GM23338 (cell line): ENCODE measurements around the gene ASXL3. TPM values are rescaled to one million over a fixed set of nuclear protein-coding genes. Genes with fewer than 3 reads are reported as not detected.
A peak's percentile ranks its signal among the peaks of the same experiment; 100 is the strongest.

Experiments
- ATAC-seq: fragments of 200-7000 bp; cut with Tn5 transposase; 3 replicates; pipeline ENCODE4 v1.9.1; 2020
- DNase-seq: peaks from one replicate; pipeline ENCODE4 v3.0.0-alpha.2; 2015; ENCODE audit warnings: low spot score
- H2AFZ ChIP-seq: fragments of 200-600 bp; sonication (generic); 2 replicates; pipeline ENCODE4 v1.8.0; 2016; ENCODE audit warnings: antibody characterized with exemption, mild to moderate bottlenecking, moderate library complexity
- H3F3A ChIP-seq: fragments of 200-600 bp; sonication (generic); replicated peaks from 2 replicates; pipeline ENCODE4 v1.8.0; 2017; ENCODE audit warnings: antibody characterized with exemption, mixed run types, low read depth
- H3K27ac ChIP-seq: fragments of 200-600 bp; sonication (generic); 2 replicates; pipeline ENCODE4 v1.6.1; 2016; ENCODE audit warnings: low read depth
- H3K27me3 ChIP-seq: fragments of 200-600 bp; sonication (generic); 2 replicates; pipeline ENCODE4 v1.8.0; 2016; ENCODE audit warnings: mild to moderate bottlenecking, mixed run types, moderate library complexity; ENCODE audit not compliant: insufficient read depth
- H3K36me3 ChIP-seq: fragments of 200-600 bp; sonication (generic); 2 replicates; pipeline ENCODE4 v1.8.0; 2016; ENCODE audit warnings: mild to moderate bottlenecking; ENCODE audit not compliant: insufficient read depth
- H3K4me1 ChIP-seq: fragments of 200-600 bp; sonication (generic); 2 replicates; pipeline ENCODE4 v1.8.0; 2016; ENCODE audit warnings: mild to moderate bottlenecking, moderate library complexity; ENCODE audit not compliant: insufficient read depth
- H3K4me2 ChIP-seq: fragments of 200-600 bp; sonication (generic); 2 replicates; pipeline ENCODE4 v1.7.1; 2017; ENCODE audit warnings: mixed run types
- H3K4me3 ChIP-seq: fragments of 200-600 bp; sonication (generic); 2 replicates; pipeline ENCODE4 v1.6.1; 2016; ENCODE audit warnings: mixed run types
- H3K79me2 ChIP-seq: fragments of 200-600 bp; sonication (generic); replicated peaks from 2 replicates; pipeline ENCODE4 v1.8.0; 2017; ENCODE audit warnings: mild to moderate bottlenecking; ENCODE audit not compliant: insufficient read depth
- H3K9me2 ChIP-seq: fragments of 200-600 bp; sonication (generic); 2 replicates; pipeline ENCODE4 v1.8.0; 2017; ENCODE audit not compliant: insufficient read depth
- H4K20me1 ChIP-seq: fragments of 200-600 bp; sonication (generic); replicated peaks from 2 replicates; pipeline ENCODE4 v1.8.0; 2017; ENCODE audit warnings: mild to moderate bottlenecking; ENCODE audit not compliant: insufficient read depth
- H3K27ac Mint-ChIP-seq: 2 replicates; pipeline ENCODE4 v1.8.0; 2020; ENCODE audit warnings: inconsistent platforms, mild to moderate bottlenecking, moderate library complexity, mixed read lengths
- H3K27me3 Mint-ChIP-seq: 3 replicates; pipeline ENCODE4 v1.8.0; 2022; ENCODE audit warnings: low read depth, mild to moderate bottlenecking, moderate library complexity, mixed read lengths, inconsistent platforms; ENCODE audit not compliant: insufficient read depth, poor library complexity
- H3K36me3 Mint-ChIP-seq: 3 replicates; pipeline ENCODE4 v1.8.0; 2021; ENCODE audit warnings: low read depth, mild to moderate bottlenecking, inconsistent platforms, moderate library complexity, mixed read lengths
- H3K4me1 Mint-ChIP-seq: 3 replicates; pipeline ENCODE4 v1.8.0; 2020; ENCODE audit warnings: mild to moderate bottlenecking, inconsistent platforms, mixed read lengths
- H3K4me3 Mint-ChIP-seq: 3 replicates; pipeline ENCODE4 v1.8.0; 2021; ENCODE audit warnings: moderate library complexity, mild to moderate bottlenecking, inconsistent platforms, mixed read lengths
- H3K9me3 Mint-ChIP-seq: 3 replicates; pipeline ENCODE4 v1.8.0; 2020; ENCODE audit warnings: moderate library complexity, mild to moderate bottlenecking, inconsistent platforms, mixed read lengths
- CREB1 ChIP-seq: fragments of 250-450 bp; sonication (Bioruptor Pico); IDR thresholded peaks from 2 replicates; pipeline ENCODE4 v1.5.0; 2020; ENCODE audit warnings: low read depth, mild to moderate bottlenecking, moderate library complexity
- EZH2 ChIP-seq: fragments of 200-600 bp; sonication (generic); IDR thresholded peaks from one replicate; pipeline ENCODE4 v1.8.0; 2017; ENCODE audit warnings: antibody characterized with exemption, mild to moderate bottlenecking, low read depth; ENCODE audit not compliant: unreplicated experiment
- EZH2phosphoT487 ChIP-seq: fragments of 200-600 bp; sonication (generic); IDR thresholded peaks from one replicate; pipeline ENCODE4 v1.8.1; 2018; ENCODE audit warnings: antibody characterized with exemption; ENCODE audit not compliant: unreplicated experiment
- JUNB ChIP-seq: IDR thresholded peaks from one replicate; pipeline ENCODE4 v1.6.1; 2016; ENCODE audit warnings: antibody characterized with exemption; ENCODE audit not compliant: unreplicated experiment
- POLR2AphosphoS5 ChIP-seq: IDR thresholded peaks from 2 replicates; pipeline ENCODE4 v1.6.1; 2016; ENCODE audit warnings: antibody characterized with exemption, low read depth
- STAT1 ChIP-seq: IDR thresholded peaks from one replicate; pipeline ENCODE4 v1.6.1; 2016; ENCODE audit warnings: antibody characterized with exemption; ENCODE audit not compliant: unreplicated experiment
- ZNF331 ChIP-seq: fragments of 250-450 bp; sonication (Bioruptor Pico); IDR thresholded peaks from 2 replicates; pipeline ENCODE4 v1.5.0; 2020; ENCODE audit warnings: low read depth, mild to moderate bottlenecking, moderate library complexity
- polyA plus RNA-seq: library from polyadenylated mRNA; unstranded; fragments of >200 nt; fragmentation: Nextera tagmentation; extraction: Ambion mirVana; gene quantifications from 2 replicates; pipeline ENCODE4 v1.2.1, GENCODE V29; 2016
- total RNA-seq: library from RNA; depleted of rRNA; stranded (reverse); fragments of >200 nt; shearing (Covaris generic); gene quantifications from 2 replicates; pipeline ENCODE4 v1.2.3, GENCODE V29; 2014
- TF ChIP-seq, protein P1 (sequence below): fragments of 250-450 bp; sonication (Bioruptor Pico); IDR thresholded peaks from 2 replicates; pipeline ENCODE4 v1.5.0; 2020; ENCODE audit warnings: mild to moderate bottlenecking, moderate library complexity
- TF ChIP-seq, protein P2 (sequence below): IDR thresholded peaks from 2 replicates; pipeline ENCODE4 v1.6.1; 2016; ENCODE audit warnings: antibody characterized with exemption

The ASXL3 gene
- total and polyA plus RNA-seq, 2 experiments from 2014 or later, result 0.23 to 1.4 TPM

DNA sequence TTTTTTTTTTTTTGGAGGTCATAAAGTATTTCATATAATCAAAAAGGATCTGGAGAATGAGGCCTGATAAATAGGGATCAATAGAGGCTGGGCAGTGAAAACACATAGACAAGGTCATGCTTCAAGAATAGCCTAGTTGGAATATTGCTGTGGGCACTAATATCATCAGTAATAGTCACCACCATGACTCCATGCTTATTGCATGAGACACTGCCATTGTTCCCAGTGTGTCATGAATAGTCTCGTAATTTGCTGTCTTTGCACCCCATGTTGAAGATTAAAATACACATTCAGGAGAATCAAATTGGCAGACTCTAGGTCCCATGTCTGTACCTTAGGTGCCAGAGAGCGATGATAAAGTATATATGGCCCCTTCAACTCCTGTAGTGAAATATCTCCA is 10.3 kb downstream of the ASXL3 start (continued):
- TF ChIP-seq, protein P1, sequence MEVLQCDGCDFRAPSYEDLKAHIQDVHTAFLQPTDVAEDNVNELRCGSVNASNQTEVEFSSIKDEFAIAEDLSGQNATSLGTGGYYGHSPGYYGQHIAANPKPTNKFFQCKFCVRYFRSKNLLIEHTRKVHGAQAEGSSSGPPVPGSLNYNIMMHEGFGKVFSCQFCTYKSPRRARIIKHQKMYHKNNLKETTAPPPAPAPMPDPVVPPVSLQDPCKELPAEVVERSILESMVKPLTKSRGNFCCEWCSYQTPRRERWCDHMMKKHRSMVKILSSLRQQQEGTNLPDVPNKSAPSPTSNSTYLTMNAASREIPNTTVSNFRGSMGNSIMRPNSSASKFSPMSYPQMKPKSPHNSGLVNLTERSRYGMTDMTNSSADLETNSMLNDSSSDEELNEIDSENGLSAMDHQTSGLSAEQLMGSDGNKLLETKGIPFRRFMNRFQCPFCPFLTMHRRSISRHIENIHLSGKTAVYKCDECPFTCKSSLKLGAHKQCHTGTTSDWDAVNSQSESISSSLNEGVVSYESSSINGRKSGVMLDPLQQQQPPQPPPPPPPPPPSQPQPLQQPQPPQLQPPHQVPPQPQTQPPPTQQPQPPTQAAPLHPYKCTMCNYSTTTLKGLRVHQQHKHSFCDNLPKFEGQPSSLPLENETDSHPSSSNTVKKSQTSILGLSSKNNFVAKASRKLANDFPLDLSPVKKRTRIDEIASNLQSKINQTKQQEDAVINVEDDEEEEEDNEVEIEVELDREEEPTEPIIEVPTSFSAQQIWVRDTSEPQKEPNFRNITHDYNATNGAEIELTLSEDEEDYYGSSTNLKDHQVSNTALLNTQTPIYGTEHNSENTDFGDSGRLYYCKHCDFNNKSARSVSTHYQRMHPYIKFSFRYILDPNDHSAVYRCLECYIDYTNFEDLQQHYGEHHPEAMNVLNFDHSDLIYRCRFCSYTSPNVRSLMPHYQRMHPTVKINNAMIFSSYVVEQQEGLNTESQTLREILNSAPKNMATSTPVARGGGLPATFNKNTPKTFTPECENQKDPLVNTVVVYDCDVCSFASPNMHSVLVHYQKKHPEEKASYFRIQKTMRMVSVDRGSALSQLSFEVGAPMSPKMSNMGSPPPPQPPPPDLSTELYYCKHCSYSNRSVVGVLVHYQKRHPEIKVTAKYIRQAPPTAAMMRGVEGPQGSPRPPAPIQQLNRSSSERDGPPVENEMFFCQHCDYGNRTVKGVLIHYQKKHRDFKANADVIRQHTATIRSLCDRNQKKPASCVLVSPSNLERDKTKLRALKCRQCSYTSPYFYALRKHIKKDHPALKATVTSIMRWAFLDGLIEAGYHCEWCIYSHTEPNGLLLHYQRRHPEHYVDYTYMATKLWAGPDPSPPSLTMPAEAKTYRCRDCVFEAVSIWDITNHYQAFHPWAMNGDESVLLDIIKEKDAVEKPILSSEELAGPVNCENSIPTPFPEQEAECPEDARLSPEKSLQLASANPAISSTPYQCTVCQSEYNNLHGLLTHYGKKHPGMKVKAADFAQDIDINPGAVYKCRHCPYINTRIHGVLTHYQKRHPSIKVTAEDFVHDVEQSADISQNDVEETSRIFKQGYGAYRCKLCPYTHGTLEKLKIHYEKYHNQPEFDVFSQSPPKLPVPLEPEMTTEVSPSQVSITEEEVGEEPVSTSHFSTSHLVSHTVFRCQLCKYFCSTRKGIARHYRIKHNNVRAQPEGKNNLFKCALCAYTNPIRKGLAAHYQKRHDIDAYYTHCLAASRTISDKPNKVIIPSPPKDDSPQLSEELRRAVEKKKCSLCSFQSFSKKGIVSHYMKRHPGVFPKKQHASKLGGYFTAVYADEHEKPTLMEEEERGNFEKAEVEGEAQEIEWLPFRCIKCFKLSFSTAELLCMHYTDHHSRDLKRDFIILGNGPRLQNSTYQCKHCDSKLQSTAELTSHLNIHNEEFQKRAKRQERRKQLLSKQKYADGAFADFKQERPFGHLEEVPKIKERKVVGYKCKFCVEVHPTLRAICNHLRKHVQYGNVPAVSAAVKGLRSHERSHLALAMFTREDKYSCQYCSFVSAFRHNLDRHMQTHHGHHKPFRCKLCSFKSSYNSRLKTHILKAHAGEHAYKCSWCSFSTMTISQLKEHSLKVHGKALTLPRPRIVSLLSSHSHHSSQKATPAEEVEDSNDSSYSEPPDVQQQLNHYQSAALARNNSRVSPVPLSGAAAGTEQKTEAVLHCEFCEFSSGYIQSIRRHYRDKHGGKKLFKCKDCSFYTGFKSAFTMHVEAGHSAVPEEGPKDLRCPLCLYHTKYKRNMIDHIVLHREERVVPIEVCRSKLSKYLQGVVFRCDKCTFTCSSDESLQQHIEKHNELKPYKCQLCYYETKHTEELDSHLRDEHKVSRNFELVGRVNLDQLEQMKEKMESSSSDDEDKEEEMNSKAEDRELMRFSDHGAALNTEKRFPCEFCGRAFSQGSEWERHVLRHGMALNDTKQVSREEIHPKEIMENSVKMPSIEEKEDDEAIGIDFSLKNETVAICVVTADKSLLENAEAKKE, result no peak
- no peak for TF ChIP-seq ZNF331 (CRISPR knock-in tag)

DNA sequence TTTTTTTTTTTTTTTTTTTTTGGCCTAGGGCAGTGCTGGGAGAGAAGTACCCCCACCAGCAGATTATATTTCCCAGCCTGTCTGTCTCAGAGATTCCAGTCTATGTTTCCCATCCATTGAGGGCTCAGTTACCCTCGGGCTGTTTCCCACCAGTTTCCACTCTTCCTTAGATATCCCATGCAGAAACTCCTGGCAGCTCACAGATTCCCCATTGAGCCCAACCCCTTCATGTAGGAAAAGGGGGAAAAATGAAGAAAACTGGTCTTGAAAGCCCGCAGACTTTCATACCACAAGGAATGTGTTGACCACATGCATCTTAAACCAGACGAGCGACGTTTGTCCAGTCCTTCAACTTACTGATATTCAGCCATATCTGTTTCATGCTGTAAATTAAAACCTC is 15.2 kb downstream of the ASXL3 start:
- ATAC-seq (no peak; the same call in 2 of the 3 replicates), DNase-seq (no peak)
- 0 out of 2 replicates have a peak overlapping the region, but pooled peaks have one; percentile 2 for H3K27ac Mint-ChIP-seq
- no peaks in the 10 kb centered on the region for H3F3A ChIP-seq
- H3K27me3 ChIP-seq, result no peaks in the 10 kb centered on the region
- no peak overlapping the region for H3K4me3 ChIP-seq
- no peaks in the 10 kb centered on the region for H3K79me2 ChIP-seq
- H3K36me3 ChIP-seq, result no peaks in the 10 kb centered on the region
- H4K20me1 ChIP-seq, result no peaks in the 10 kb centered on the region
- no peak overlapping the region for H3K27ac ChIP-seq
- no peaks in the 10 kb centered on the region for H3K36me3 Mint-ChIP-seq
- H3K4me2 ChIP-seq, result no peak overlapping the region
- 0 out of 2 replicates have a peak overlapping the region, but pooled peaks have one; percentile 12 for H2AFZ ChIP-seq
- no peaks in the 10 kb centered on the region; the same call in 2 of the 3 replicates for H3K9me3 Mint-ChIP-seq
- no peaks in the 10 kb centered on the region for H3K27me3 Mint-ChIP-seq
- peaks cover 23% of the 10 kb centered on the region for H3K4me1 Mint-ChIP-seq
- peaks cover 18% of the 10 kb centered on the region for H3K4me1 ChIP-seq
- no peaks in the 10 kb centered on the region for H3K9me2 ChIP-seq
- H3K4me3 Mint-ChIP-seq, result no peak overlapping the region
- TF ChIP-seq EZH2phosphoT487 (no peak), ZNF331 (CRISPR knock-in tag) (no peak), CREB1 (CRISPR knock-in tag) (no peak), STAT1 (no peak), JUNB (no peak), POLR2AphosphoS5 (no peak), EZH2 (no peak)
- TF ChIP-seq, protein P2, sequence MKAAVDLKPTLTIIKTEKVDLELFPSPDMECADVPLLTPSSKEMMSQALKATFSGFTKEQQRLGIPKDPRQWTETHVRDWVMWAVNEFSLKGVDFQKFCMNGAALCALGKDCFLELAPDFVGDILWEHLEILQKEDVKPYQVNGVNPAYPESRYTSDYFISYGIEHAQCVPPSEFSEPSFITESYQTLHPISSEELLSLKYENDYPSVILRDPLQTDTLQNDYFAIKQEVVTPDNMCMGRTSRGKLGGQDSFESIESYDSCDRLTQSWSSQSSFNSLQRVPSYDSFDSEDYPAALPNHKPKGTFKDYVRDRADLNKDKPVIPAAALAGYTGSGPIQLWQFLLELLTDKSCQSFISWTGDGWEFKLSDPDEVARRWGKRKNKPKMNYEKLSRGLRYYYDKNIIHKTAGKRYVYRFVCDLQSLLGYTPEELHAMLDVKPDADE, result no peak
- TF ChIP-seq, protein P1, result no peak
